Upper lobe of left lung (tissue), 4 donors: ENCODE measurements around the gene SLC38A3.

Experiments
- EP300 ChIP-seq, 4 donors: sonication (generic); formaldehyde crosslinking; IDR thresholded peaks; one replicate each; pipeline ENCODE4 v1.5.1; 2017; ENCODE audit warnings: antibody characterized with exemption in 4 of 4, control low read depth in 2 of 4
- POLR2A ChIP-seq, 4 donors: fragments of 450-650 bp; IDR thresholded peaks; one replicate each; pipeline ENCODE4 v1.5.1; 2016 to 2017; ENCODE audit warnings: antibody characterized with exemption in 4 of 4, mild to moderate bottlenecking in 2 of 4
- POLR2AphosphoS5 ChIP-seq, 2 donors: sonication (generic); formaldehyde crosslinking; IDR thresholded peaks; one replicate each; pipeline ENCODE4 v1.5.1; 2017; ENCODE audit warnings: antibody characterized with exemption in 2 of 2
- TF ChIP-seq, protein P1 (sequence below), 6 experiments: fragments of 450-650 bp in 4 of 6; fragments of 200-600 bp in 2 of 6; sonication (generic) in 2 of 6; IDR thresholded peaks; one replicate each; pipeline ENCODE4 v1.5.1; 2016 to 2019; ENCODE audit warnings: antibody characterized with exemption in 6 of 6

DNA sequence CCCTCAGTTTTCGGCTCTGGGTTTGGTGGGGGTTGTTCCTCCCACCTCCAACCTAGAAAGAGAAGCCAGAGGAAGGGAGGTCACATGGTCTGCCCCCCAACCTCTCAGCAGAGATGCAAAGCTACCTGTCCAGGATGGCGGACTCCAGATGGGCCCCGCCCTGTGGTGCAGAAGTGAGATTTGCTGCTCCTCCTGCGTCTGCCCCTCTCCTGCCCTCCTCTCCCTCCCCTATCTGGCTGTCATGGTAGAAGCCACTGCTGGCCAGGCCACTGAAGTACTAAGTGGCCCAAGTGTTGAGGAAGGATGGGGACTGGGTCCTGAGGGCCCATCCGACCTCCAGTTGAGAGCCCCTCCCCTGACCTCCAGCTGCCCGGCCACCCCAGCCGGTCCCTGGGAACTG, 61.8 kb downstream of the SLC38A3 start:
- TF ChIP-seq POLR2AphosphoS5 (IDR thresholded peaks at IDR 0.05) (no peak), POLR2A (IDR thresholded peaks at IDR 0.05) (no peak), EP300 (IDR thresholded peaks at IDR 0.05) (no peak)
- TF ChIP-seq, protein P1, sequence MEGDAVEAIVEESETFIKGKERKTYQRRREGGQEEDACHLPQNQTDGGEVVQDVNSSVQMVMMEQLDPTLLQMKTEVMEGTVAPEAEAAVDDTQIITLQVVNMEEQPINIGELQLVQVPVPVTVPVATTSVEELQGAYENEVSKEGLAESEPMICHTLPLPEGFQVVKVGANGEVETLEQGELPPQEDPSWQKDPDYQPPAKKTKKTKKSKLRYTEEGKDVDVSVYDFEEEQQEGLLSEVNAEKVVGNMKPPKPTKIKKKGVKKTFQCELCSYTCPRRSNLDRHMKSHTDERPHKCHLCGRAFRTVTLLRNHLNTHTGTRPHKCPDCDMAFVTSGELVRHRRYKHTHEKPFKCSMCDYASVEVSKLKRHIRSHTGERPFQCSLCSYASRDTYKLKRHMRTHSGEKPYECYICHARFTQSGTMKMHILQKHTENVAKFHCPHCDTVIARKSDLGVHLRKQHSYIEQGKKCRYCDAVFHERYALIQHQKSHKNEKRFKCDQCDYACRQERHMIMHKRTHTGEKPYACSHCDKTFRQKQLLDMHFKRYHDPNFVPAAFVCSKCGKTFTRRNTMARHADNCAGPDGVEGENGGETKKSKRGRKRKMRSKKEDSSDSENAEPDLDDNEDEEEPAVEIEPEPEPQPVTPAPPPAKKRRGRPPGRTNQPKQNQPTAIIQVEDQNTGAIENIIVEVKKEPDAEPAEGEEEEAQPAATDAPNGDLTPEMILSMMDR (IDR thresholded peaks at IDR 0.05): no peak
